ENCODE results near the gene EMSY.

DNA sequence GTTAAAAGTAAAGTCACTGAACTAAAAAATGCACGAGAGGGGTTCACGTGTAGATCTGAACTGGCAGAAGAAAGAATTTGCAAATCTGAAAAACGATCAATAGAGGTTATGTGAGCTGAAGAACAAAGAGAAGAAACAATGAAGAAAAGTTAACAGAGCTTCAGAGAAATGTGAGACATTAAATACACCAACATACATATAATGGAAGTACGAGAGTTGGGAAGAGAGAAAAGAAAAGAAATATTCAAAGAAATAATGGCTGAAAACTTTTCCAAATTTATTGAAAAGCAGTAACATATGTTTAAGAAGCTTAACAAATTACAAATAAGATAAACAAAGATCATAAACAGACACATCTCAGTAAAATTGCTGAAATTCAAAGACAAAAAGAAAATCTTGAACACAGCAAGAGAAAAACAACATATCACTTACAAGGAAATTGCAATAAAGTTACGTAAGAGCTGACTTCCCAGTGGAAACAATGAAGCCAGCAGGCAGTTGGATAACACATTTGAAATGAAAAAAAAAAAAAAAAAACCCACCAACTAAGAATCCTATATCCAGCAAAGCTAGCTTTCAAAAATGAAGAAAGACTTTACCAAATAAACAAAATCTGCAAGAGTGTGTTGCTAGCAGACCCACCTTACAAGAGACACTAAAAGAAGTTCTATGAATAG is 56.8 kb downstream of the EMSY start:
- TF ChIP-seq, protein P1, sequence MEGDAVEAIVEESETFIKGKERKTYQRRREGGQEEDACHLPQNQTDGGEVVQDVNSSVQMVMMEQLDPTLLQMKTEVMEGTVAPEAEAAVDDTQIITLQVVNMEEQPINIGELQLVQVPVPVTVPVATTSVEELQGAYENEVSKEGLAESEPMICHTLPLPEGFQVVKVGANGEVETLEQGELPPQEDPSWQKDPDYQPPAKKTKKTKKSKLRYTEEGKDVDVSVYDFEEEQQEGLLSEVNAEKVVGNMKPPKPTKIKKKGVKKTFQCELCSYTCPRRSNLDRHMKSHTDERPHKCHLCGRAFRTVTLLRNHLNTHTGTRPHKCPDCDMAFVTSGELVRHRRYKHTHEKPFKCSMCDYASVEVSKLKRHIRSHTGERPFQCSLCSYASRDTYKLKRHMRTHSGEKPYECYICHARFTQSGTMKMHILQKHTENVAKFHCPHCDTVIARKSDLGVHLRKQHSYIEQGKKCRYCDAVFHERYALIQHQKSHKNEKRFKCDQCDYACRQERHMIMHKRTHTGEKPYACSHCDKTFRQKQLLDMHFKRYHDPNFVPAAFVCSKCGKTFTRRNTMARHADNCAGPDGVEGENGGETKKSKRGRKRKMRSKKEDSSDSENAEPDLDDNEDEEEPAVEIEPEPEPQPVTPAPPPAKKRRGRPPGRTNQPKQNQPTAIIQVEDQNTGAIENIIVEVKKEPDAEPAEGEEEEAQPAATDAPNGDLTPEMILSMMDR (IDR thresholded peaks at IDR 0.05; ENCODE audit: poor library complexity, severe bottlenecking), result no peak
- TF ChIP-seq EP300 (conservative IDR thresholded peaks at IDR 0.05; ENCODE audit: poor library complexity, severe bottlenecking) (no peak), EZH2 (IDR thresholded peaks at IDR 0.05; ENCODE audit: borderline replicate concordance, insufficient read depth, low read length, poor library complexity, severe bottlenecking) (no peak), MXI1 (conservative IDR thresholded peaks at IDR 0.05; ENCODE audit: poor library complexity, severe bottlenecking) (no peak), POLR2AphosphoS5 (IDR thresholded peaks at IDR 0.05) (no peak), RAD21 (conservative IDR thresholded peaks at IDR 0.05) (no peak)
- TF ChIP-seq, protein P2, sequence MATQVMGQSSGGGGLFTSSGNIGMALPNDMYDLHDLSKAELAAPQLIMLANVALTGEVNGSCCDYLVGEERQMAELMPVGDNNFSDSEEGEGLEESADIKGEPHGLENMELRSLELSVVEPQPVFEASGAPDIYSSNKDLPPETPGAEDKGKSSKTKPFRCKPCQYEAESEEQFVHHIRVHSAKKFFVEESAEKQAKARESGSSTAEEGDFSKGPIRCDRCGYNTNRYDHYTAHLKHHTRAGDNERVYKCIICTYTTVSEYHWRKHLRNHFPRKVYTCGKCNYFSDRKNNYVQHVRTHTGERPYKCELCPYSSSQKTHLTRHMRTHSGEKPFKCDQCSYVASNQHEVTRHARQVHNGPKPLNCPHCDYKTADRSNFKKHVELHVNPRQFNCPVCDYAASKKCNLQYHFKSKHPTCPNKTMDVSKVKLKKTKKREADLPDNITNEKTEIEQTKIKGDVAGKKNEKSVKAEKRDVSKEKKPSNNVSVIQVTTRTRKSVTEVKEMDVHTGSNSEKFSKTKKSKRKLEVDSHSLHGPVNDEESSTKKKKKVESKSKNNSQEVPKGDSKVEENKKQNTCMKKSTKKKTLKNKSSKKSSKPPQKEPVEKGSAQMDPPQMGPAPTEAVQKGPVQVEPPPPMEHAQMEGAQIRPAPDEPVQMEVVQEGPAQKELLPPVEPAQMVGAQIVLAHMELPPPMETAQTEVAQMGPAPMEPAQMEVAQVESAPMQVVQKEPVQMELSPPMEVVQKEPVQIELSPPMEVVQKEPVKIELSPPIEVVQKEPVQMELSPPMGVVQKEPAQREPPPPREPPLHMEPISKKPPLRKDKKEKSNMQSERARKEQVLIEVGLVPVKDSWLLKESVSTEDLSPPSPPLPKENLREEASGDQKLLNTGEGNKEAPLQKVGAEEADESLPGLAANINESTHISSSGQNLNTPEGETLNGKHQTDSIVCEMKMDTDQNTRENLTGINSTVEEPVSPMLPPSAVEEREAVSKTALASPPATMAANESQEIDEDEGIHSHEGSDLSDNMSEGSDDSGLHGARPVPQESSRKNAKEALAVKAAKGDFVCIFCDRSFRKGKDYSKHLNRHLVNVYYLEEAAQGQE (IDR thresholded peaks at IDR 0.05; ENCODE audit: borderline replicate concordance), result no peak
